Spleen (tissue), 7 donors: ENCODE data around the gene CCDC124.

Source experiments
- CTCF ChIP-seq, 11 experiments: fragments of 200-600 bp in 7 of 11; fragments of 450-650 bp in 4 of 11; sonication (generic) in 4 of 11; IDR thresholded peaks in 8 of 11; conservative IDR thresholded peaks in 3 of 11; 1 replicate in 7 of 11; 2 replicates in 4 of 11; pipeline versions ENCODE4 v1.4.0 to v1.8.0; 2016 to 2021; ENCODE audit warnings: antibody characterized with exemption in 11 of 11, inconsistent platforms in 4 of 11, mild to moderate bottlenecking in 1 of 11
- POLR2A ChIP-seq, 3 donors: fragments of 450-650 bp; IDR thresholded peaks; one replicate each; pipeline ENCODE4 v1.5.1; 2017; ENCODE audit warnings: antibody characterized with exemption in 3 of 3, mild to moderate bottlenecking in 1 of 3
- donor health status: DM: no; HTN: no; CAD: no; lungs with moderate emphysema.
- donor health status: DM: no; HTN: no; CAD: no.
- donor health status: DM: no; HTN: no; CAD: no.

GRCh38 chr19:17883627-17884410, 49.0 kb upstream of the CCDC124 start:
- no peak for TF ChIP-seq CTCF (IDR thresholded peaks at IDR 0.05 in 8 of 11, conservative IDR thresholded peaks at IDR 0.05 in 3 of 11)
- no peak for TF ChIP-seq POLR2A (IDR thresholded peaks at IDR 0.05)
